SH-SY5Y (cell line): ENCODE measurements around the gene DUOXA1.

Experiments
- GATA2 ChIP-seq: IDR thresholded peaks from 2 replicates; pipeline ENCODE4 v1.6.1; 2011; ENCODE audit warnings: mild to moderate bottlenecking, low read depth, low read length
- GATA3 ChIP-seq: IDR thresholded peaks from 2 replicates; pipeline ENCODE4 v1.6.1; 2011; ENCODE audit warnings: low read depth, mild to moderate bottlenecking, low read length, moderate library complexity

DNA sequence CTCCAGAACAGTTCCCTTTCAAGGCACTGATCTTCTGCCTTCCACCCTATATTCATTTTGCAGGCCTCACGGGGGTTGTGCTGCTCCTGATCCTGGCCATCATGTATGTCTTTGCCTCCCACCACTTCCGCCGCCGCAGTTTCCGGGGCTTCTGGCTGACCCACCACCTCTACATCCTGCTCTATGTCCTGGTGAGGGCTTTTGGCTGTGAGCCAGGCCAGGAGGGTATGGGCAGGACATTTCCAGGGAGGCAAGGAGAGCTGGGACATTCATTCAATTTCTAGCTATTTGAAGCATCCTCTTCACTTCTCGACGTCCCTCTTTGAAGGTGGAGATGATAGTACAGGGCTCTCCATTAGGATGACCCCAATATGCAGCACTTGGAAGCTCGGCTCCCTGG is 26.1 kb upstream of the DUOXA1 start:
- TF ChIP-seq GATA2 (no peak), GATA3 (no peak)
